HepG2 (cell line): ENCODE measurements around the gene ANKRD39. TPM values are rescaled to one million over a fixed set of nuclear protein-coding genes. Genes with fewer than 3 reads are reported as not detected.
A peak's percentile ranks its signal among the peaks of the same experiment; 100 is the strongest.

Source experiments
- ARID2 ChIP-seq: sonication (generic); formaldehyde crosslinking; IDR thresholded peaks from 2 replicates; pipeline ENCODE4 v1.8.1; 2022; ENCODE audit warnings: mild to moderate bottlenecking, missing genetic modification reagents, borderline replicate concordance
- CBX5 ChIP-seq: sonication (generic); formaldehyde crosslinking; IDR thresholded peaks from 2 replicates; pipeline ENCODE4 v1.4.0; 2020; ENCODE audit warnings: missing genetic modification reagents, borderline replicate concordance
- EEA1 ChIP-seq: sonication (generic); formaldehyde crosslinking; IDR thresholded peaks from 2 replicates; pipeline ENCODE4 v1.5.1; 2020; ENCODE audit warnings: mild to moderate bottlenecking, missing genetic modification reagents, borderline replicate concordance
- HMGXB4 ChIP-seq, 2 experiments: sonication (generic) in 1 of 2; formaldehyde crosslinking in 1 of 2; IDR thresholded peaks; 2 replicates each; pipeline versions ENCODE4 v1.4.0 to v1.6.1; 2018 to 2020; ENCODE audit warnings: missing genetic modification reagents in 2 of 2, borderline replicate concordance in 1 of 2, low read depth in 1 of 2, mild to moderate bottlenecking in 1 of 2, missing biosample characterization in 1 of 2
- HOXA5 ChIP-seq: sonication (generic); formaldehyde crosslinking; IDR thresholded peaks from 2 replicates; pipeline ENCODE4 v1.4.0; 2020; ENCODE audit warnings: missing genetic modification reagents
- IKZF1 ChIP-seq: fragments of 450-650 bp; IDR thresholded peaks from 2 replicates; pipeline ENCODE4 v1.7.1; 2016
- MATR3 ChIP-seq: sonication (generic); formaldehyde crosslinking; IDR thresholded peaks from 2 replicates; pipeline ENCODE4 v1.4.0; 2020; ENCODE audit warnings: missing genetic modification reagents
- MTA3 ChIP-seq: sonication (generic); formaldehyde crosslinking; IDR thresholded peaks from 2 replicates; pipeline ENCODE4 v1.4.0; 2020; ENCODE audit warnings: missing genetic modification reagents
- MXD3 ChIP-seq: IDR thresholded peaks from 2 replicates; pipeline ENCODE4 v1.6.1; 2016; ENCODE audit warnings: mild to moderate bottlenecking, missing biosample characterization, missing genetic modification reagents
- MXI1 ChIP-seq: IDR thresholded peaks from 3 replicates; pipeline ENCODE4 v1.6.1; 2012; ENCODE audit warnings: low read depth, low read length, inconsistent platforms, borderline replicate concordance
- MYC ChIP-seq: sonication (generic); formaldehyde crosslinking; IDR thresholded peaks from 2 replicates; pipeline ENCODE4 v1.9.0; 2021; ENCODE audit warnings: missing genetic modification reagents, borderline replicate concordance
- NFYC ChIP-seq: IDR thresholded peaks from 2 replicates; pipeline ENCODE4 v1.6.1; 2016; ENCODE audit warnings: missing genetic modification reagents, missing compliant biosample characterization
- PRMT3 ChIP-seq: sonication (generic); formaldehyde crosslinking; IDR thresholded peaks from 2 replicates; pipeline ENCODE4 v1.8.1; 2022; ENCODE audit warnings: low read depth, mild to moderate bottlenecking, moderate library complexity, missing genetic modification reagents, borderline replicate concordance
- RFX3 ChIP-seq: IDR thresholded peaks from 2 replicates; pipeline ENCODE4 v1.6.1; 2016; ENCODE audit warnings: missing biosample characterization, missing genetic modification reagents
- SP140L ChIP-seq: sonication (generic); formaldehyde crosslinking; IDR thresholded peaks from 2 replicates; pipeline ENCODE4 v1.4.0; 2020; ENCODE audit warnings: missing genetic modification reagents, borderline replicate concordance
- TEAD3 ChIP-seq: optimal IDR thresholded peaks from 2 replicates; pipeline ENCODE3; 2016; ENCODE audit warnings: borderline replicate concordance
- TRIM24 ChIP-seq: sonication (generic); formaldehyde crosslinking; IDR thresholded peaks from 2 replicates; pipeline ENCODE4 v1.8.0; 2022; ENCODE audit warnings: mild to moderate bottlenecking, missing genetic modification reagents
- ZEB1 ChIP-seq: IDR thresholded peaks from 2 replicates; pipeline ENCODE4 v1.6.1; 2012; ENCODE audit warnings: mild to moderate bottlenecking, low read depth, inconsistent platforms; ENCODE audit not compliant: insufficient replicate concordance
- ZNF234 ChIP-seq: sonication (generic); formaldehyde crosslinking; conservative IDR thresholded peaks from 2 replicates; pipeline ENCODE4 v1.5.1; 2020; ENCODE audit warnings: mild to moderate bottlenecking, missing genetic modification reagents
- ZNF253 ChIP-seq: sonication (generic); formaldehyde crosslinking; IDR thresholded peaks from 2 replicates; pipeline ENCODE4 v1.8.0; 2022; ENCODE audit warnings: mild to moderate bottlenecking, missing genetic modification reagents, borderline replicate concordance
- ZNF317 ChIP-seq: sonication (generic); formaldehyde crosslinking; IDR thresholded peaks from 2 replicates; pipeline ENCODE4 v1.5.0; 2020; ENCODE audit warnings: mild to moderate bottlenecking, missing genetic modification reagents
- ZNF589 ChIP-seq: sonication (generic); formaldehyde crosslinking; conservative IDR thresholded peaks from 2 replicates; pipeline ENCODE4 v1.8.0; 2022; ENCODE audit warnings: mild to moderate bottlenecking, moderate library complexity, missing genetic modification reagents
- ZNF766 ChIP-seq: sonication (generic); formaldehyde crosslinking; IDR thresholded peaks from 2 replicates; pipeline ENCODE4 v1.5.0; 2020; ENCODE audit warnings: missing genetic modification reagents, borderline replicate concordance
- polyA plus RNA-seq, 8 experiments: library from polyadenylated mRNA; depleted of rRNA in 3 of 8; stranded (reverse) in 7 of 8; unstranded in 1 of 8; fragments of >200 nt; fragmentation: Illumina TruSeq in 4 of 8; extraction: Trizol in 4 of 8; gene quantifications; 2 replicates each; pipeline versions ENCODE4 v1.2.1 to v1.2.3, GENCODE V29; 2011 to 2016; ENCODE audit warnings: low read depth in 4 of 8, missing spikeins in 1 of 8, mixed read lengths in 1 of 8; ENCODE audit not compliant: insufficient read depth in 1 of 8
- total RNA-seq, 5 experiments: library from RNA; depleted of rRNA; stranded (reverse); fragments of >200 nt; fragmentation: Illumina TruSeq; extraction: Trizol; gene quantifications; 2 replicates each; pipeline ENCODE4 v1.2.3, GENCODE V29; 2016; ENCODE audit warnings: low read depth in 1 of 5
- TF ChIP-seq, protein P1 (sequence below): sonication (generic); formaldehyde crosslinking; IDR thresholded peaks from 2 replicates; pipeline ENCODE4 v1.9.0; 2022; ENCODE audit warnings: low read depth, missing genetic modification reagents
- TF ChIP-seq, protein P2 (sequence below): IDR thresholded peaks from 2 replicates; pipeline ENCODE4 v1.6.1; 2016

The ANKRD39 gene
- total and polyA plus RNA-seq, 2 of the 13 experiments (the other 11 are each of a cell fraction or from before 2014, with no cell fraction given), result 23.2 to 24.8 TPM

- peak; percentile 36; the same call in 1 of the 2 replicates for TF ChIP-seq MYC (CRISPR knock-in tag)
- TF ChIP-seq ARID2, result peak; percentile 53; the same call in 1 of the 2 replicates
- no peak for TF ChIP-seq TRIM24 (CRISPR knock-in tag)
- peak; percentile 93 for TF ChIP-seq NFYC (CRISPR knock-in tag)
- no peak for TF ChIP-seq IKZF1
- TF ChIP-seq MATR3 (CRISPR knock-in tag), result no peak
- TF ChIP-seq ZNF317 (CRISPR knock-in tag), result no peak
- TF ChIP-seq, protein P1, sequence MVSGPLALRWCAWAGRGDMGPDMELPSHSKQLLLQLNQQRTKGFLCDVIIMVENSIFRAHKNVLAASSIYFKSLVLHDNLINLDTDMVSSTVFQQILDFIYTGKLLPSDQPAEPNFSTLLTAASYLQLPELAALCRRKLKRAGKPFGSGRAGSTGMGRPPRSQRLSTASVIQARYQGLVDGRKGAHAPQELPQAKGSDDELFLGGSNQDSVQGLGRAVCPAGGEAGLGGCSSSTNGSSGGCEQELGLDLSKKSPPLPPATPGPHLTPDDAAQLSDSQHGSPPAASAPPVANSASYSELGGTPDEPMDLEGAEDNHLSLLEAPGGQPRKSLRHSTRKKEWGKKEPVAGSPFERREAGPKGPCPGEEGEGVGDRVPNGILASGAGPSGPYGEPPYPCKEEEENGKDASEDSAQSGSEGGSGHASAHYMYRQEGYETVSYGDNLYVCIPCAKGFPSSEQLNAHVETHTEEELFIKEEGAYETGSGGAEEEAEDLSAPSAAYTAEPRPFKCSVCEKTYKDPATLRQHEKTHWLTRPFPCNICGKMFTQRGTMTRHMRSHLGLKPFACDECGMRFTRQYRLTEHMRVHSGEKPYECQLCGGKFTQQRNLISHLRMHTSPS (CRISPR knock-in tag), result no peak
- TF ChIP-seq RFX3, result no peak
- peak; percentile 95 for TF ChIP-seq HMGXB4 (CRISPR knock-in tag; IDR thresholded peaks at IDR 0.05; ENCODE audit: borderline replicate concordance in 1 of 2, low read depth in 1 of 2)
- TF ChIP-seq ZNF253 (CRISPR knock-in tag), result peak; percentile 70; the same call in 1 of the 2 replicates
- TF ChIP-seq ZNF234, result no peak
- TF ChIP-seq CBX5 (CRISPR knock-in tag), result 0 out of 2 replicates have a peak, but pooled peaks have one; percentile 70
- TF ChIP-seq, protein P2, sequence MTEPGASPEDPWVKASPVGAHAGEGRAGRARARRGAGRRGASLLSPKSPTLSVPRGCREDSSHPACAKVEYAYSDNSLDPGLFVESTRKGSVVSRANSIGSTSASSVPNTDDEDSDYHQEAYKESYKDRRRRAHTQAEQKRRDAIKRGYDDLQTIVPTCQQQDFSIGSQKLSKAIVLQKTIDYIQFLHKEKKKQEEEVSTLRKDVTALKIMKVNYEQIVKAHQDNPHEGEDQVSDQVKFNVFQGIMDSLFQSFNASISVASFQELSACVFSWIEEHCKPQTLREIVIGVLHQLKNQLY, result no peak
- TF ChIP-seq MXI1, result peak; percentile 55; the same call in 1 of the 3 replicates
- 0 out of 2 replicates have a peak, but pooled peaks have one; percentile 72 for TF ChIP-seq ZNF589 (CRISPR knock-in tag)
- TF ChIP-seq EEA1 (CRISPR knock-in tag), result peak; percentile 85
- peak; percentile 47; the same call in 1 of the 2 replicates for TF ChIP-seq ZNF766 (CRISPR knock-in tag)
- TF ChIP-seq SP140L (CRISPR knock-in tag), result no peak
- 0 out of 2 replicates have a peak, but pooled peaks have one; percentile 54 for TF ChIP-seq MXD3 (CRISPR knock-in tag)
- no peak for TF ChIP-seq PRMT3
- TF ChIP-seq MTA3 (CRISPR knock-in tag), result no peak
- no peak for TF ChIP-seq ZEB1
- TF ChIP-seq TEAD3 (CRISPR knock-in tag), result peak; percentile 69
- TF ChIP-seq HOXA5, result no peak; the same call in 1 of the 2 replicates
Observed at GRCh38 chr2:96816127-96816835, 41.5 kb downstream of the ANKRD39 start, which contains the start of gene CNNM3 (continued).
